Ovary (tissue), 9 donors: ENCODE results near the gene SUGCT. TPM values are rescaled to one million over a fixed set of nuclear protein-coding genes. Genes with fewer than 3 reads are reported as not detected.

ENCODE experiments used
- DNase-seq, 5 donors: peaks; one replicate each; pipeline ENCODE4 v3.0.0-alpha.2; 2019 to 2020
- H3K27ac ChIP-seq, 2 donors: fragments of 200-600 bp; one replicate each; pipeline versions ENCODE4 v1.5.1 to v1.8.0; 2019 to 2022
- H3K27me3 ChIP-seq: fragments of 200-600 bp; one replicate; pipeline ENCODE4 v1.8.0; 2022
- H3K36me3 ChIP-seq: fragments of 200-600 bp; sonication (generic); one replicate; pipeline ENCODE4 v1.5.1; 2019
- H3K4me1 ChIP-seq: one replicate; pipeline ENCODE4 v1.8.1; 2013; ENCODE audit warnings: mild to moderate bottlenecking, moderate library complexity; ENCODE audit not compliant: insufficient read depth
- H3K4me3 ChIP-seq: fragments of 200-600 bp; sonication (generic); one replicate; pipeline ENCODE4 v1.5.1; 2017
- H3K9me3 ChIP-seq, 2 donors: fragments of 200-600 bp in 1 of 2; sonication (generic) in 1 of 2; one replicate each; pipeline versions ENCODE4 v1.5.1 to v1.8.1; 2013 to 2019; ENCODE audit warnings: mild to moderate bottlenecking in 1 of 2, moderate library complexity in 1 of 2
- EP300 ChIP-seq: sonication (generic); formaldehyde crosslinking; IDR thresholded peaks from one replicate; pipeline ENCODE4 v1.6.1; 2017; ENCODE audit warnings: antibody characterized with exemption
- POLR2A ChIP-seq: fragments of 450-650 bp; IDR thresholded peaks from one replicate; pipeline ENCODE4 v1.6.1; 2017; ENCODE audit warnings: antibody characterized with exemption, mild to moderate bottlenecking, moderate library complexity
- WGBS, 3 donors: extraction: QIAGEN DNeasy Blood & Tissue Kit in 1 of 3; methylation state at CpG; one replicate each; pipeline versions ENCODE4 v1.1.5 to v1.1.7; 2013 to 2017; 5-methylcytosine and 5-hydroxymethylcytosine counted together
- intact Hi-C, 4 donors: fragments of 100-400 bp; cut with DNase I; formaldehyde crosslinking; loops; one replicate each; pipeline versions ENCODE4 v1.11.0 to v1.15.1; 2022 to 2023
- polyA plus RNA-seq, 2 donors: library from polyadenylated mRNA; stranded (reverse); fragments of 200-250 nt in 1 of 2; fragments of 350-450 nt in 1 of 2; fragmentation: Illumina TruSeq in 1 of 2; extraction: RNeasy Lipid Tissue Mini Kit (QIAGEN cat#74804) in 1 of 2; gene quantifications; one replicate each; pipeline ENCODE4 v1.2.3, GENCODE V29; 2013 to 2014
- total RNA-seq, 7 donors: library from RNA; depleted of rRNA in 2 of 7; stranded (reverse); fragments of >200 nt in 2 of 7; fragmentation: NEBNext Ultra II Directional in 3 of 7; extraction: Animal tissue kit (Norgen Biotek cat#: 25700) in 3 of 7; gene quantifications; one replicate each; pipeline versions ENCODE4 v1.1.0 to v1.2.4, GENCODE V29; 2016 to 2023
- TF ChIP-seq, protein P1 (sequence below), 3 donors: fragments of 450-650 bp in 2 of 3; fragments of 200-600 bp in 1 of 3; IDR thresholded peaks; one replicate each; pipeline versions ENCODE4 v1.5.1 to v1.8.0; 2016 to 2022; ENCODE audit warnings: antibody characterized with exemption in 3 of 3, mild to moderate bottlenecking in 1 of 3
- donor health status: DM: no; HTN: no; CAD: no; lungs with moderate emphysema.
- donor health status: DM: no; HTN: no; CAD: no.
- donor health status: Bipolar disorder and iron deficiency.
- donor health status: DM: yes; HTN: yes; CAD: no.
- donor health status: DM: no; HTN: no; CAD: no.
- donor health status: DM: yes; HTN: yes; CAD: no.

Gene SUGCT
- total and polyA plus RNA-seq, 9 donors = 3.4 to 9.3 (median 7.8) TPM

DNA sequence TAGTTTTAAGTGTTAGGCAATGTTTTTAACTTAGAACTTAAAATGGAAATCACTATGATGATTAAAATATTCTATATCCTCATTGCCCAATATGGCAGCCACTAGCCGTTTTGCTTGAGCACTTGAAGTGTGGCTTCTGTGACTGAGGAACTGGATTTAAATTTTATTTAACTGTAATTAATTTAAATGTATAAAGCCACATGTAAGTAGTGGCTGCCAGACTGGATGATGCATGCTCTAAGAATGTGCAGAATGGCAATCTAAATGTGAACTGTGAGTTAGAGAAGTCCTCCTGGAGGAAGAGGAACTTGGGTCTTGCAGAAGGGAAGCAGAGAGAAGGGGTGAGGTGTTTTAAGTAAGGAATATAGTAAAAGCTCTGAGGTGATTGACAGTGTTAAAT lies 451.4 kb downstream of the SUGCT start:
- H3K36me3 ChIP-seq = no peaks in the 10 kb centered on the region
- DNase-seq = no peak
- TF ChIP-seq, protein P1, sequence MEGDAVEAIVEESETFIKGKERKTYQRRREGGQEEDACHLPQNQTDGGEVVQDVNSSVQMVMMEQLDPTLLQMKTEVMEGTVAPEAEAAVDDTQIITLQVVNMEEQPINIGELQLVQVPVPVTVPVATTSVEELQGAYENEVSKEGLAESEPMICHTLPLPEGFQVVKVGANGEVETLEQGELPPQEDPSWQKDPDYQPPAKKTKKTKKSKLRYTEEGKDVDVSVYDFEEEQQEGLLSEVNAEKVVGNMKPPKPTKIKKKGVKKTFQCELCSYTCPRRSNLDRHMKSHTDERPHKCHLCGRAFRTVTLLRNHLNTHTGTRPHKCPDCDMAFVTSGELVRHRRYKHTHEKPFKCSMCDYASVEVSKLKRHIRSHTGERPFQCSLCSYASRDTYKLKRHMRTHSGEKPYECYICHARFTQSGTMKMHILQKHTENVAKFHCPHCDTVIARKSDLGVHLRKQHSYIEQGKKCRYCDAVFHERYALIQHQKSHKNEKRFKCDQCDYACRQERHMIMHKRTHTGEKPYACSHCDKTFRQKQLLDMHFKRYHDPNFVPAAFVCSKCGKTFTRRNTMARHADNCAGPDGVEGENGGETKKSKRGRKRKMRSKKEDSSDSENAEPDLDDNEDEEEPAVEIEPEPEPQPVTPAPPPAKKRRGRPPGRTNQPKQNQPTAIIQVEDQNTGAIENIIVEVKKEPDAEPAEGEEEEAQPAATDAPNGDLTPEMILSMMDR (IDR thresholded peaks at IDR 0.05) = no peak
- no peak for TF ChIP-seq EP300
- TF ChIP-seq POLR2A = no peak
- H3K27me3 ChIP-seq = no peaks in the 10 kb centered on the region
- no peaks in the 10 kb centered on the region for H3K4me1 ChIP-seq
- H3K4me3 ChIP-seq = no peak overlapping the region
- intact Hi-C loops = no loop called here
- H3K27ac ChIP-seq = no peak overlapping the region
- H3K9me3 ChIP-seq = no peaks in the 10 kb centered on the region
- WGBS, 3 donors = 90 to 94% (median 92%) methylated on average over 1 of the region's 1 CpG

DNA sequence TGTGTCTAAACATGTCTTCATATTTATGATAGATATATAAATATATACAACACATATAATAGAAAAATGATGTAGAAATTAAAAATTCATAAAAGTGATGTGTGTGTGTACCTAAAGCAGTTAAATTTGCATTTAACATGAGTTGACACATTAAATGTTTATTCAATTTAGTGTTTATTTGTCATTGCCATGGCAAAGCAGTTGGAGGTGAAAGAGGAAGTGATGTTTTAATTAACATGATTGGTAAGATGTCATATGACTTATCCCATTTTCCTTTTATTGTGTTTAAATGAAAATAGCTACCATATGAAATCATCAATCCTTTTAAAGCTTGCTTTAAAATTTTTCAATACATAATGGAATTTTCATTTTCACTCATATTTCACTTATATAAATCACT lies 452.6 kb downstream of the SUGCT start:
- Histone ChIP-seq H3K4me3 (no peak overlapping the region), H3K9me3 (no peaks in the 10 kb centered on the region), H3K27ac (no peak overlapping the region), H3K27me3 (no peaks in the 10 kb centered on the region), H3K4me1 (no peaks in the 10 kb centered on the region), H3K36me3 (no peaks in the 10 kb centered on the region)
- no peak for TF ChIP-seq POLR2A
- intact Hi-C loops = no loop called here
- no peak for DNase-seq

DNA sequence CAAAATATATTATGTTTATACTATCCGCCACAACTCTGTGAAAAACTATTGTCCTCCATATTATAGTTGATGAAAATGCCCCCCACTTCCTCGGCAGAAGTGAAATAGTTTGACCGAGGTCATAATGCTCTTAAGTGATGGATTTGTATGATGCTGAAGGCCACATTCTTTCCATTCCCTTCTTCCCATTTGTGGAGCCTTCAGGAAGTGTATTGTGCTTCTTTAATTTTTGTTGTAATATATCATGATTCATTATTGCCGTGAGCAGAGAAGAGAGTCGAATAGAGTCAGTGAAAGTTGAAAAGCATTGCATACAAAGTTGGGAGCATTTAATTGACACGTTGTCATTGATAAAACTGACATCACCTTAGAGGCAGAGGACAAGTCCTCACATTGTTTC lies 460.3 kb downstream of the SUGCT start:
- intact Hi-C loops = no loop called here
- 70 to 75% (median 71%) methylated on average over 6 of the region's 6 CpGs for WGBS, 3 donors

DNA sequence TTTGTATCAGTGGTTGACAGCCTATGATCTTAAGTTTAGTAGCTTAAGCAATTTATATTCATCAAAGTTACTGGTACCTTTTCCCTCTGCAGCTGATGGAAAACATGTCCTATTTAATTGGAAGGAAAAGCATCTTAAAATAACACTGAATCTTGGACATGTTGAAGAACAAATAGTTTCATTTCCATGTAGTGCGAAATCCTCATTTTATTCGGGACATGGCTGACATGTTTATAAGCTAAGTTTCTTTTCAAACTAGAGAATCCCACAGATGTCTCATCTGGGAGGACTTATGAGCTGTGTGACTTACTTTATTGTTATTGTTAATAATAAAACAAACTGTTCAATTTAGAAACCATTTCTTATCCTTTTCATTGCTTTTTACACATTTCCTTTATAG lies 461.0 kb downstream of the SUGCT start:
- intact Hi-C loops = no loop called here
- 43 to 64% (median 59%) methylated on average over 2 of the region's 2 CpGs for WGBS, 3 donors
- Histone ChIP-seq H3K36me3 (no peaks in the 10 kb centered on the region), H3K27me3 (no peaks in the 10 kb centered on the region), H3K4me1 (no peaks in the 10 kb centered on the region), H3K9me3 (no peaks in the 10 kb centered on the region), H3K4me3 (no peak overlapping the region), H3K27ac (no peak overlapping the region)
- TF ChIP-seq, protein P1 (IDR thresholded peaks at IDR 0.05) = no peak
- DNase-seq = no peak

More for the DNA sequence above, 460.3 kb downstream of the SUGCT start:
- no peak for DNase-seq
- Histone ChIP-seq H3K27ac (no peak overlapping the region), H3K36me3 (no peaks in the 10 kb centered on the region), H3K27me3 (no peaks in the 10 kb centered on the region), H3K4me3 (no peak overlapping the region), H3K9me3 (no peaks in the 10 kb centered on the region), H3K4me1 (no peaks in the 10 kb centered on the region)
- TF ChIP-seq POLR2A (no peak), EP300 (no peak)
- TF ChIP-seq, protein P1 (IDR thresholded peaks at IDR 0.05) = no peak

DNA sequence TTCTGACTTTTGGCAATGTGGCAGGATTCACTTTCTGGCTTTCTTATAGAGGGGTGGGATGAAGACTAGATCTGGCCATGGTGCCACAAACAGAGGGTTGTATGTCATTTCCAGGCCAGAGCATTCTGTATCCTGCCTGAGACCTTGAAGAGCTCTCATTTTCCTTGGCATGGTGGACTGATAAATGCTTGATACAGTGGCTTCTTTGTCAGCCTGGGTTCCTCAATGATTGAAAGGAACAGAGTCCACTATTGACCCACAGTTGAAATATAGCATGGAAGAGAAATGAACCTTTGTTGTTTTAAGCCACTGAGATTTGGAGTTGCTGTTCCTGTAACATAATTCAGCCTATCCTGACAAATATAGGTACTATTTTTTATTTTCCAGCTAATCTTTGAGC lies 462.7 kb downstream of the SUGCT start:
- H3K4me1 ChIP-seq = no peaks in the 10 kb centered on the region
- intact Hi-C loops = no loop called here
- H3K9me3 ChIP-seq = no peaks in the 10 kb centered on the region
- no peaks in the 10 kb centered on the region for H3K27me3 ChIP-seq
- H3K4me3 ChIP-seq = no peak overlapping the region
- no peak for TF ChIP-seq EP300
- no peak for TF ChIP-seq POLR2A
- TF ChIP-seq, protein P1 (IDR thresholded peaks at IDR 0.05) = no peak
- no peak for DNase-seq
- no peak overlapping the region for H3K27ac ChIP-seq
- H3K36me3 ChIP-seq = no peaks in the 10 kb centered on the region
